ENCODE measurements around the gene AXDND1.
"Not testable (repeated sequence)": the region's sequence is repeated elsewhere in the genome, so short reads cannot be mapped to it uniquely, and the experiment has no call there.

DNA sequence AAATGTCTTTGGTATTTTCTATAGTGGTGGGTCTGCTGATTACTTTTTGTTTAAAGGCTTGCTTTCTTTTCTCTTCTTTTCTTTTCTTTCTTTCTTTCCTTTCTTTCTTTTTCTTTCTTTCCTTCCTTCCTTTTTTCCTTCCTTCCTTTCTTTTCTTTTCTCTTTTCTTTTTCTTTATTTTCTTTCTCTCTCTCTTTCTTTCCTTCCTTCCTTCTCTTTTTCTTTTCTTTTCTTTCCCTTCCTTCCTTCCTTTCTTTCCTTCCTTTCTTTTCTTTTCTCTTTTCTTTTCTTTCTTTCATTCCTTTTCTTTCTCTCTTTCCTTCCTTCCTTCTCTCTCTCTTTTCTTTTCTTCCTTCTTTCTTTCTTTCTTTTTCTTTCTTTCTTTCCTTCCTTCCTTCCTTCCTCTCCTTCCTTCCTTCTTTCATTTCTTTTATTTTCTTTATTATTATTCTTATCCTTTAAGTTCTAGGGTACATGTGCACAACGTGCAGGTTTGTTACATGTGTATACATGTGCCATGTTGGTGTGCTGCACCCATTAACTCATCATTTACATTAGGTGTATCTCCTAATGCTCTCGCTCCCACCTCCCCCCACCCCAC lies 93.9 kb downstream of the AXDND1 start:
- TF ChIP-seq, protein P1, sequence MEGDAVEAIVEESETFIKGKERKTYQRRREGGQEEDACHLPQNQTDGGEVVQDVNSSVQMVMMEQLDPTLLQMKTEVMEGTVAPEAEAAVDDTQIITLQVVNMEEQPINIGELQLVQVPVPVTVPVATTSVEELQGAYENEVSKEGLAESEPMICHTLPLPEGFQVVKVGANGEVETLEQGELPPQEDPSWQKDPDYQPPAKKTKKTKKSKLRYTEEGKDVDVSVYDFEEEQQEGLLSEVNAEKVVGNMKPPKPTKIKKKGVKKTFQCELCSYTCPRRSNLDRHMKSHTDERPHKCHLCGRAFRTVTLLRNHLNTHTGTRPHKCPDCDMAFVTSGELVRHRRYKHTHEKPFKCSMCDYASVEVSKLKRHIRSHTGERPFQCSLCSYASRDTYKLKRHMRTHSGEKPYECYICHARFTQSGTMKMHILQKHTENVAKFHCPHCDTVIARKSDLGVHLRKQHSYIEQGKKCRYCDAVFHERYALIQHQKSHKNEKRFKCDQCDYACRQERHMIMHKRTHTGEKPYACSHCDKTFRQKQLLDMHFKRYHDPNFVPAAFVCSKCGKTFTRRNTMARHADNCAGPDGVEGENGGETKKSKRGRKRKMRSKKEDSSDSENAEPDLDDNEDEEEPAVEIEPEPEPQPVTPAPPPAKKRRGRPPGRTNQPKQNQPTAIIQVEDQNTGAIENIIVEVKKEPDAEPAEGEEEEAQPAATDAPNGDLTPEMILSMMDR (IDR thresholded peaks at IDR 0.05): not testable (repeated sequence)
- not testable (repeated sequence) for TF ChIP-seq POLR2A, EP300 (IDR thresholded peaks at IDR 0.05)

Measured in ovary (tissue), 3 donors.